HepG2 (cell line): ENCODE measurements around the gene UNC5C. TPM values are rescaled to one million over a fixed set of nuclear protein-coding genes. Genes with fewer than 3 reads are reported as not detected.

Experiments used
- ATAC-seq: fragments of 200-7000 bp; cut with Tn5 transposase; 3 replicates; pipeline ENCODE4 v1.9.1; 2020; ENCODE audit warnings: mild to moderate bottlenecking, moderate library complexity
- BruUV-seq: library from RNA; stranded (reverse); fragments of 400-500 nt; replicated peaks from 2 replicates; lab custom pipeline; 2021; lab: Mats Ljungman, UMichigan
- CTCF ChIA-PET: fragments of 300-600 bp; formaldehyde crosslinking; extraction: SDS; loops from one replicate; lab custom pipeline; 2021; ENCODE audit warnings: low total read pairs, inconsistent platforms, low intra/inter-chr PET ratio; lab: Yijun Ruan, JAX
- POLR2A ChIA-PET: fragments of 350-600 bp; sonication (Branson Sonifier 250); formaldehyde crosslinking; loops from one replicate; lab custom pipeline; 2020; ENCODE audit warnings: antibody characterized with exemption, inconsistent platforms; lab: Yijun Ruan, JAX
- DNase-seq: peaks from one replicate; pipeline ENCODE4 v3.0.0-alpha.2; 2015; ENCODE audit warnings: low spot score
- FAIRE-seq: peaks from 3 replicates; lab custom pipeline; 2011; peaks lifted over from hg19 to GRCh38; lab: Jason Lieb, UNC
- H2AFZ ChIP-seq: one replicate; pipeline ENCODE4 v1.6.1; 2011; ENCODE audit warnings: low read length, inconsistent platforms
- H3K27ac ChIP-seq: fragments of 300-600 bp; 3 replicates; pipeline ENCODE4 v1.8.0; 2011; ENCODE audit warnings: mixed run types, mild to moderate bottlenecking, mixed read lengths, low read length, inconsistent platforms; ENCODE audit not compliant: insufficient read depth; ENCODE audit errors: extremely low read length
- H3K27me3 ChIP-seq, 2 experiments: fragments of 200-600 bp in 1 of 2; 2 replicates in 1 of 2; 3 replicates in 1 of 2; pipeline versions ENCODE4 v1.6.0 to v1.8.0; 2011; ENCODE audit warnings: low read length in 2 of 2, mild to moderate bottlenecking in 2 of 2, moderate library complexity in 2 of 2, inconsistent platforms in 1 of 2; ENCODE audit not compliant: insufficient read depth in 2 of 2, control insufficient read depth in 1 of 2
- H3K36me3 ChIP-seq, 2 experiments: fragments of 200-600 bp in 1 of 2; replicated peaks in 1 of 2; 2 replicates in 1 of 2; 3 replicates in 1 of 2; pipeline versions ENCODE4 v1.5.1 to v1.8.0; 2011; ENCODE audit warnings: low read length in 2 of 2, inconsistent platforms in 1 of 2; ENCODE audit not compliant: insufficient read depth in 2 of 2, control insufficient read depth in 1 of 2
- H3K4me1 ChIP-seq: 2 replicates; pipeline ENCODE4 v1.5.1; 2012; ENCODE audit warnings: low read length, inconsistent platforms; ENCODE audit not compliant: insufficient read depth
- H3K4me2 ChIP-seq: 2 replicates; pipeline ENCODE4 v1.6.0; 2011; ENCODE audit warnings: low read depth, low read length, inconsistent platforms
- H3K4me3 ChIP-seq, 3 experiments: fragments of 200-600 bp in 1 of 3; sonication (generic), shearing (Covaris generic) in 1 of 3; replicated peaks in 1 of 3; 2 replicates each; pipeline ENCODE4 v1.5.1; 2011 to 2016; ENCODE audit warnings: low read length in 3 of 3, inconsistent platforms in 2 of 3, low read depth in 2 of 3, mild to moderate bottlenecking in 2 of 3, control low read depth in 1 of 3, mixed read lengths in 1 of 3; ENCODE audit not compliant: insufficient read depth in 1 of 3
- H3K79me2 ChIP-seq: one replicate; pipeline ENCODE4 v1.6.1; 2011; ENCODE audit warnings: low read length, inconsistent platforms; ENCODE audit not compliant: insufficient read depth
- H3K9ac ChIP-seq: 2 replicates; pipeline ENCODE4 v1.6.0; 2011; ENCODE audit warnings: mild to moderate bottlenecking, low read depth, low read length, inconsistent platforms; ENCODE audit not compliant: insufficient read depth
- H3K9me3 ChIP-seq: 2 replicates; pipeline ENCODE4 v1.5.1; 2012; ENCODE audit warnings: mild to moderate bottlenecking, low read length
- H4K20me1 ChIP-seq: 2 replicates; pipeline ENCODE4 v1.6.0; 2011; ENCODE audit warnings: inconsistent platforms, mild to moderate bottlenecking, low read length, moderate library complexity; ENCODE audit not compliant: insufficient read depth
- ATF5 ChIP-seq: sonication (generic); formaldehyde crosslinking; IDR thresholded peaks from 2 replicates; pipeline ENCODE4 v1.4.0; 2020; ENCODE audit warnings: mild to moderate bottlenecking, low read depth, missing genetic modification reagents
- BCL6 ChIP-seq: IDR thresholded peaks from 2 replicates; pipeline ENCODE4 v1.6.1; 2016; ENCODE audit warnings: missing genetic modification reagents, missing compliant biosample characterization
- CBX2 ChIP-seq, 2 experiments: fragments of 200-600 bp in 1 of 2; sonication (generic); formaldehyde crosslinking in 1 of 2; IDR thresholded peaks; 2 replicates each; pipeline versions ENCODE4 v1.7.0 to v1.8.1; 2018 to 2022; ENCODE audit warnings: low read depth in 2 of 2, low read length in 1 of 2, mild to moderate bottlenecking in 1 of 2, missing genetic modification reagents in 1 of 2
- CHD4 ChIP-seq: fragments of 200-600 bp; sonication (generic); IDR thresholded peaks from 2 replicates; pipeline ENCODE4 v1.7.0; 2017; ENCODE audit warnings: mild to moderate bottlenecking, low read length, borderline replicate concordance
- DR1 ChIP-seq: sonication (generic); formaldehyde crosslinking; IDR thresholded peaks from 2 replicates; pipeline ENCODE4 v1.8.0; 2021; ENCODE audit warnings: mild to moderate bottlenecking, missing genetic modification reagents, inconsistent platforms
- GABPA ChIP-seq, 2 experiments: IDR thresholded peaks; 2 replicates each; pipeline ENCODE4 v1.6.1; 2011 to 2016; ENCODE audit warnings: low read depth in 2 of 2, low read length in 1 of 2, missing biosample characterization in 1 of 2, missing genetic modification characterization in 1 of 2
- MEIS2 ChIP-seq: sonication (generic); formaldehyde crosslinking; IDR thresholded peaks from 2 replicates; pipeline ENCODE4 v1.9.0; 2021; ENCODE audit warnings: mild to moderate bottlenecking, missing genetic modification reagents
- MXD1 ChIP-seq: sonication (generic); formaldehyde crosslinking; IDR thresholded peaks from 2 replicates; pipeline ENCODE4 v1.4.0; 2020; ENCODE audit warnings: mild to moderate bottlenecking, missing genetic modification reagents
- ZNF580 ChIP-seq: IDR thresholded peaks from 2 replicates; pipeline ENCODE4 v1.6.1; 2016; ENCODE audit warnings: low read depth, borderline replicate concordance
- ZNF652 ChIP-seq: IDR thresholded peaks from 2 replicates; pipeline ENCODE4 v1.6.1; 2016; ENCODE audit warnings: low read depth, borderline replicate concordance
- WGBS: methylation state at CpG from one replicate; pipeline ENCODE4 v1.1.6; 2017; ENCODE audit warnings: low lambda C conversion rate; 5-methylcytosine and 5-hydroxymethylcytosine counted together
- in situ Hi-C: cut with HindIII; loops from 2 replicates; pipeline ENCODE4 v1.10.0; 2017; ENCODE audit warnings: low pct_unique_long_range_greater_than_20kb; ENCODE audit not compliant: extremely low pct_ligation_motif_present
- intact Hi-C: fragments of 100-400 bp; cut with micrococcal nuclease; formaldehyde crosslinking; loops from one replicate; pipeline ENCODE4 v1.10.0; 2022; ENCODE audit not compliant: unreplicated experiment
- polyA plus RNA-seq, 8 experiments: library from polyadenylated mRNA; depleted of rRNA in 3 of 8; stranded (reverse) in 7 of 8; unstranded in 1 of 8; fragments of >200 nt; fragmentation: Illumina TruSeq in 4 of 8; extraction: Trizol in 4 of 8; gene quantifications; 2 replicates each; pipeline versions ENCODE4 v1.2.1 to v1.2.3, GENCODE V29; 2011 to 2016; ENCODE audit warnings: low read depth in 4 of 8, missing spikeins in 1 of 8, mixed read lengths in 1 of 8; ENCODE audit not compliant: insufficient read depth in 1 of 8
- total RNA-seq, 5 experiments: library from RNA; depleted of rRNA; stranded (reverse); fragments of >200 nt; fragmentation: Illumina TruSeq; extraction: Trizol; gene quantifications; 2 replicates each; pipeline ENCODE4 v1.2.3, GENCODE V29; 2016; ENCODE audit warnings: low read depth in 1 of 5
- TF ChIP-seq, protein P1 (sequence below): sonication (generic); formaldehyde crosslinking; conservative IDR thresholded peaks from 2 replicates; pipeline ENCODE4 v1.5.0; 2020; ENCODE audit warnings: missing genetic modification reagents
- TF ChIP-seq, protein P2 (sequence below): sonication (generic); formaldehyde crosslinking; IDR thresholded peaks from 2 replicates; pipeline ENCODE4 v1.4.0; 2020; ENCODE audit warnings: mild to moderate bottlenecking, missing genetic modification reagents

The UNC5C gene
- total and polyA plus RNA-seq, 2 of the 13 experiments (the other 11 are each of a cell fraction or from before 2014, with no cell fraction given) = not detected

DNA sequence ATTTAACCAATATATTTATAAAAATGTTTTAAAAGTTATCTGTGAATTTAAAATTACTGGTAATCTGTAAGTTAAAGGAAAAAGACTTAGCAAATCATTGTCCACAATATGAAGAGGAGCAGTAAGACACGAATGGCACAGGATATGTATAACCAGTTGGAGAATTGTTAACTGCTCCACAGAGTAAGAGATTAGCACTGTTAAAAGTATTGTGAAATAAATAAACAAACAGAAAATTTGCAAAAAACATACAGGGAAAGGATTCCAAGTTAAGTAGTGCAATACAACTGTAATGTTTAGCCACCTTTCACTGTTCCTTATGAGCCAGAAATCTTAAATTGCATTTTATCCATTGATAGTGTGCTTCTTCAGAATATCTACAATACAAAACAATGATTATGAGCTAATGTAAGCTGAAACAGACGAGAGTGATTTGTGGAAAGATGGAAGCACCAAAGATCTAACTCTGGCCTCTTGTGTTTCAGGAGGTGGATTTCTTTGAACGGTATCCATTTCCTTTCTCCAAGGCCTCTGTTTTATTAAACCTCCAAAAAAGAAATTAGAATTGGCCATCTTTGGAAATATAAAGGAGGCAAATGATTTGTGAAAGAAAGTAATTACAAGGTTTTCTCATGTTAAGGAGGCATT, 188.4 kb downstream of the UNC5C start (continued):
- TF ChIP-seq, protein P1, sequence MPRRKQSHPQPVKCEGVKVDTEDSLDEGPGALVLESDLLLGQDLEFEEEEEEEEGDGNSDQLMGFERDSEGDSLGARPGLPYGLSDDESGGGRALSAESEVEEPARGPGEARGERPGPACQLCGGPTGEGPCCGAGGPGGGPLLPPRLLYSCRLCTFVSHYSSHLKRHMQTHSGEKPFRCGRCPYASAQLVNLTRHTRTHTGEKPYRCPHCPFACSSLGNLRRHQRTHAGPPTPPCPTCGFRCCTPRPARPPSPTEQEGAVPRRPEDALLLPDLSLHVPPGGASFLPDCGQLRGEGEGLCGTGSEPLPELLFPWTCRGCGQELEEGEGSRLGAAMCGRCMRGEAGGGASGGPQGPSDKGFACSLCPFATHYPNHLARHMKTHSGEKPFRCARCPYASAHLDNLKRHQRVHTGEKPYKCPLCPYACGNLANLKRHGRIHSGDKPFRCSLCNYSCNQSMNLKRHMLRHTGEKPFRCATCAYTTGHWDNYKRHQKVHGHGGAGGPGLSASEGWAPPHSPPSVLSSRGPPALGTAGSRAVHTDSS (CRISPR knock-in tag) = no peak
- TF ChIP-seq ZNF580 (CRISPR knock-in tag) (no peak), MEIS2 (CRISPR knock-in tag) (no peak)

DNA sequence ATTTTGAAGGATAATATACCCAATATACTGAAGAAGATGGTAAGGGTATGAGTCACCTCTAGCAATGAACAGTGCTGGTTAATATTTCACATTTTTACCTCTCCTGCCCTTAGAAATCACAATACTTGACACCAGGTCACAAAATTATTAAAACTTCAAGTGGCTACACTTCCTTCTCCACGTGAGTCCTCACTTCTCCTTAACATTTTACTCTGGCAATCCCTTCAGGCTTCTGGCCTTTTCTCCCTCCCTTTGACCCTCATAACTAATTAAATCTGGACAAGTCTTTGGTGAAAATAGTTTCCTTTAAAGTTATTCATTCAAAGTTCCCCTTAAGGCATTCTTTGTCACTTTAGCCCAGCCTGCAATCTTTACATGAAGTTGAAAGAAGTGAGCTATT, 190.4 kb downstream of the UNC5C start:
- Histone ChIP-seq H3K4me1 (no peaks in the 10 kb centered on the region), H3K4me3 (no peak overlapping the region), H3K27ac (no peak overlapping the region), H3K27me3 (no peaks in the 10 kb centered on the region), H3K4me2 (no peak overlapping the region), H3K36me3 (no peaks in the 10 kb centered on the region), H4K20me1 (no peaks in the 10 kb centered on the region), H3K9ac (no peak overlapping the region), H2AFZ (no peak overlapping the region), H3K9me3 (no peaks in the 10 kb centered on the region), H3K79me2 (no peaks in the 10 kb centered on the region)
- ATAC-seq (no peak), DNase-seq (no peak), FAIRE-seq (no peak)
- no TSS peak for BruUV-seq
- ChIA-PET CTCF (no interaction called here), POLR2A (no interaction called here)
- intact Hi-C loops (no loop called here), in situ Hi-C loops (no loop called here)
- WGBS = 0% methylated on average over 1 of the region's 1 CpG
- TF ChIP-seq, protein P2, sequence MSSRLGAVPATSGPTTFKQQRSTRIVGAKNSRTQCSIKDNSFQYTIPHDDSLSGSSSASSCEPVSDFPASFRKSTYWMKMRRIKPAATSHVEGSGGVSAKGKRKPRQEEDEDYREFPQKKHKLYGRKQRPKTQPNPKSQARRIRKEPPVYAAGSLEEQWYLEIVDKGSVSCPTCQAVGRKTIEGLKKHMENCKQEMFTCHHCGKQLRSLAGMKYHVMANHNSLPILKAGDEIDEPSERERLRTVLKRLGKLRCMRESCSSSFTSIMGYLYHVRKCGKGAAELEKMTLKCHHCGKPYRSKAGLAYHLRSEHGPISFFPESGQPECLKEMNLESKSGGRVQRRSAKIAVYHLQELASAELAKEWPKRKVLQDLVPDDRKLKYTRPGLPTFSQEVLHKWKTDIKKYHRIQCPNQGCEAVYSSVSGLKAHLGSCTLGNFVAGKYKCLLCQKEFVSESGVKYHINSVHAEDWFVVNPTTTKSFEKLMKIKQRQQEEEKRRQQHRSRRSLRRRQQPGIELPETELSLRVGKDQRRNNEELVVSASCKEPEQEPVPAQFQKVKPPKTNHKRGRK = no peak
- TF ChIP-seq ZNF652 (CRISPR knock-in tag) (no peak), CHD4 (no peak), DR1 (CRISPR knock-in tag) (no peak), GABPA (IDR thresholded peaks at IDR 0.05; ENCODE audit: low read depth, low read length) (no peak), GABPA (CRISPR knock-in tag; IDR thresholded peaks at IDR 0.05; ENCODE audit: low read depth) (no peak), ATF5 (CRISPR knock-in tag) (no peak), BCL6 (CRISPR knock-in tag) (no peak), CBX2 (IDR thresholded peaks at IDR 0.05; ENCODE audit: low read depth, low read length) (no peak), CBX2 (CRISPR knock-in tag; IDR thresholded peaks at IDR 0.05; ENCODE audit: low read depth) (no peak), MXD1 (CRISPR knock-in tag) (no peak)
